HepG2 (cell line): ENCODE results near the gene TIAM2. TPM values are rescaled to one million over a fixed set of nuclear protein-coding genes. Genes with fewer than 3 reads are reported as not detected.
A peak's percentile ranks its signal among the peaks of the same experiment; 100 is the strongest.

ENCODE experiments used
- ARID5B ChIP-seq: IDR thresholded peaks from 2 replicates; pipeline ENCODE4 v1.4.0; 2020; ENCODE audit warnings: mild to moderate bottlenecking, missing genetic modification reagents
- BHLHE40 ChIP-seq: IDR thresholded peaks from 2 replicates; pipeline ENCODE4 v1.6.1; 2011; ENCODE audit warnings: low read length, improper control_type of control experiment
- CEBPB ChIP-seq: IDR thresholded peaks from 2 replicates; pipeline ENCODE4 v1.6.1; 2011; ENCODE audit warnings: low read depth, low read length, improper control_type of control experiment, borderline replicate concordance
- FOSL2 ChIP-seq: sonication (generic); formaldehyde crosslinking; IDR thresholded peaks from 2 replicates; pipeline ENCODE4 v1.4.0; 2020; ENCODE audit warnings: missing genetic modification reagents
- FOXA1 ChIP-seq, 2 experiments: fragments of 450-650 bp in 1 of 2; sonication (generic) in 1 of 2; formaldehyde crosslinking in 1 of 2; IDR thresholded peaks; 2 replicates each; pipeline versions ENCODE4 v1.4.0 to v1.6.1; 2016 to 2020; ENCODE audit warnings: missing genetic modification reagents in 1 of 2
- HDAC6 ChIP-seq: fragments of 200-600 bp; sonication (generic); IDR thresholded peaks from 2 replicates; pipeline ENCODE4 v1.7.0; 2017; ENCODE audit warnings: mild to moderate bottlenecking, antibody characterized with exemption, low read length, low read depth
- MAFF ChIP-seq: IDR thresholded peaks from 2 replicates; pipeline ENCODE4 v1.6.1; 2011; ENCODE audit warnings: low read depth, low read length, improper control_type of control experiment
- POGK ChIP-seq: sonication (generic); formaldehyde crosslinking; conservative IDR thresholded peaks from 2 replicates; pipeline ENCODE4 v1.8.0; 2022; ENCODE audit warnings: mild to moderate bottlenecking, moderate library complexity, missing genetic modification reagents
- PRDM10 ChIP-seq: sonication (generic); formaldehyde crosslinking; IDR thresholded peaks from 2 replicates; pipeline ENCODE4 v1.4.0; 2020; ENCODE audit warnings: low read depth, missing genetic modification reagents
- RARA ChIP-seq: IDR thresholded peaks from 2 replicates; pipeline ENCODE4 v1.6.1; 2016; ENCODE audit warnings: missing genetic modification reagents, missing compliant biosample characterization
- SNAPC2 ChIP-seq: sonication (generic); formaldehyde crosslinking; IDR thresholded peaks from 2 replicates; pipeline ENCODE4 v1.8.1; 2022; ENCODE audit warnings: mild to moderate bottlenecking, missing genetic modification reagents
- ZMYM4 ChIP-seq: sonication (generic); formaldehyde crosslinking; IDR thresholded peaks from 2 replicates; pipeline ENCODE4 v1.8.1; 2023; ENCODE audit warnings: mild to moderate bottlenecking, missing genetic modification reagents
- ZNF564 ChIP-seq: sonication (generic); formaldehyde crosslinking; IDR thresholded peaks from 2 replicates; pipeline ENCODE4 v1.8.1; 2023; ENCODE audit warnings: mild to moderate bottlenecking, missing genetic modification reagents
- ZNF784 ChIP-seq: sonication (generic); formaldehyde crosslinking; IDR thresholded peaks from 2 replicates; pipeline ENCODE4 v1.5.1; 2020; ENCODE audit warnings: missing genetic modification reagents, mild to moderate bottlenecking, borderline replicate concordance
- polyA plus RNA-seq, 8 experiments: library from polyadenylated mRNA; depleted of rRNA in 3 of 8; stranded (reverse) in 7 of 8; unstranded in 1 of 8; fragments of >200 nt; fragmentation: Illumina TruSeq in 4 of 8; extraction: Trizol in 4 of 8; gene quantifications; 2 replicates each; pipeline versions ENCODE4 v1.2.1 to v1.2.3, GENCODE V29; 2011 to 2016; ENCODE audit warnings: low read depth in 4 of 8, missing spikeins in 1 of 8, mixed read lengths in 1 of 8; ENCODE audit not compliant: insufficient read depth in 1 of 8
- total RNA-seq, 5 experiments: library from RNA; depleted of rRNA; stranded (reverse); fragments of >200 nt; fragmentation: Illumina TruSeq; extraction: Trizol; gene quantifications; 2 replicates each; pipeline ENCODE4 v1.2.3, GENCODE V29; 2016; ENCODE audit warnings: low read depth in 1 of 5

Gene TIAM2
- total and polyA plus RNA-seq, 2 of the 13 experiments (the other 11 are each of a cell fraction or from before 2014, with no cell fraction given): 4.1 to 4.5 TPM

GRCh38 chr6:155234167-155234566, 239.1 kb downstream of the TIAM2 start (continued):
- TF ChIP-seq ARID5B (peak; percentile 41; the same call in 1 of the 2 replicates), BHLHE40 (0 out of 2 replicates have a peak, but pooled peaks have one; percentile 17), MAFF (0 out of 2 replicates have a peak, but pooled peaks have one; percentile 15), ZMYM4 (0 out of 2 replicates have a peak, but pooled peaks have one; percentile 11), HDAC6 (no peak), RARA (CRISPR knock-in tag) (peak; percentile 77), PRDM10 (no peak), FOSL2 (peak; percentile 41; the same call in 1 of the 2 replicates), POGK (CRISPR knock-in tag) (no peak), SNAPC2 (CRISPR knock-in tag) (no peak), FOXA1 (IDR thresholded peaks at IDR 0.05) (no peak), FOXA1 (CRISPR knock-in tag; IDR thresholded peaks at IDR 0.05) (0 out of 2 replicates have a peak, but pooled peaks have one; percentile 7), CEBPB (peak; percentile 5; the same call in 1 of the 2 replicates), ZNF564 (no peak), ZNF784 (CRISPR knock-in tag) (no peak)
